Activated T-cell treated with anti-CD3 and anti-CD28 coated beads, Interleukin-2, amount 50 U/mL, for 72 hours (primary cell): ENCODE data around the gene DYNLT5. TPM values are rescaled to one million over a fixed set of nuclear protein-coding genes. Genes with fewer than 3 reads are reported as not detected.
A peak's percentile ranks its signal among the peaks of the same experiment; 100 is the strongest.
"Not testable (repeated sequence)": the region's sequence is repeated elsewhere in the genome, so short reads cannot be mapped to it uniquely, and the experiment has no call there.

Experiments used
- ATAC-seq, 2 donors: fragments of 150-1000 bp; cut with Tn5 transposase; replicated peaks in 1 of 2; 2 replicates each; pipeline ENCODE4 v1.10.0; 2021; ENCODE audit warnings: moderate library complexity in 2 of 2, mild to moderate bottlenecking in 1 of 2
- DNase-seq, 2 donors: peaks; one replicate each; pipeline ENCODE4 v3.0.0; 2021 to 2022; ENCODE audit warnings: mixed read lengths in 1 of 2
- H3K27ac Mint-ChIP-seq: one replicate; pipeline ENCODE4 v1.8.0; 2022; ENCODE audit warnings: mild to moderate bottlenecking, moderate library complexity, mixed read lengths
- H3K27me3 Mint-ChIP-seq: one replicate; pipeline ENCODE4 v1.8.0; 2022; ENCODE audit warnings: low read depth, mixed read lengths
- H3K36me3 Mint-ChIP-seq, 2 donors: one replicate each; pipeline ENCODE4 v1.8.0; 2022; ENCODE audit warnings: mixed read lengths in 2 of 2, mild to moderate bottlenecking in 1 of 2; ENCODE audit not compliant: insufficient read depth in 2 of 2
- H3K4me1 Mint-ChIP-seq: one replicate; pipeline ENCODE4 v1.8.0; 2022; ENCODE audit warnings: low read depth, mixed read lengths
- H3K4me3 Mint-ChIP-seq, 2 donors: one replicate each; pipeline ENCODE4 v1.8.0; 2022; ENCODE audit warnings: mild to moderate bottlenecking in 2 of 2, mixed read lengths in 2 of 2, moderate library complexity in 2 of 2
- H3K9me3 Mint-ChIP-seq, 2 donors: one replicate each; pipeline ENCODE4 v1.8.0; 2022; ENCODE audit warnings: mixed read lengths in 2 of 2
- total RNA-seq, 2 donors: library from RNA; stranded (reverse); gene quantifications; one replicate each; pipeline ENCODE4 v1.2.3, GENCODE V29; 2022

DYNLT5 gene
- not detected for total RNA-seq

GRCh38 chr1:66752000-66752592, at the start of gene DYNLT5:
Gene DYNLT5, plus strand, starts transcription at chr1:66752459. Its CDS starts 2,200 bp downstream, at chr1:66754659.
- DNase-seq (peak; percentile 17 to 26), ATAC-seq (peak; percentile 72 to 76)
- H3K4me1 Mint-ChIP-seq = peaks cover 21% of the 10 kb centered on the region
- H3K36me3 Mint-ChIP-seq = no peaks in the 10 kb centered on the region
- peak within 1 kb of the TSS; percentile 73 to 84 for H3K4me3 Mint-ChIP-seq
- H3K9me3 Mint-ChIP-seq = no peaks in the 10 kb centered on the region
- peaks cover 80% of the 10 kb centered on the region for H3K27me3 Mint-ChIP-seq
- H3K27ac Mint-ChIP-seq = no peak within 1 kb of the TSS

DNA sequence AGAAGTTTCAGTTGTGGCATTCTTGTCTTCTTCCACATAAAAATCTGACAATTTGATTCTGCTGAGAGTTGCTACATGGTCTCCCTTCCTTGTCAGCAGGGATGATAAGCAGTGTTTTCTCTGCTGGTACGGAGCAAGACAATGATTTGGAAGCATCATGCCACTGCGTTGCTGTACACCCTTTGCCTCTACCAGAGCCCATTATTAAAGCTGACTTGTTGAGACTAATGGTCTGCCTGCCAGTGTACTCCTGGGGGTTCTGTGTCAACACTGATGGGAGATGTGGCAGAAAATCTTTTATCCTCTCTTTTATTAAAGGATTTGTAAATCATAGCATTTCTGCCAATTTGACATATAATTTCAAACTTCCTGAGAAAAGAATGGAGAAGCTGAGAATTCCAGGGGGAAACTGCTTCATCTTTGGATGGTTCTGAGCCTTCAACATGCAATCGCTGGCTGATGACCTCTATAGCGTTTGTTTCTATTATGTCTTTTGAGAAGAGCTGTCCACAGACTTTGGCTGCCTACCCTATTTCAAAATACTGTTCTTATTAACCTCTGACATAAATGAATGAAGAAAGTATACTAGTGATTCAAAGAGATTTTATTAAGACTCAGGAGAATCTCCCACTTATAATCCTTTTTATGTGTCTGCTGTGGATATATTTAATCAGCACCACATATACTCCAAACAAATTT, 47.9 kb upstream of the DYNLT5 start:
- DNase-seq (no peak), ATAC-seq (no peak)
- Mint-ChIP-seq H3K36me3 (no peaks in the 10 kb centered on the region), H3K9me3 (no peaks in the 10 kb centered on the region), H3K4me1 (no peaks in the 10 kb centered on the region), H3K27ac (no peak overlapping the region), H3K4me3 (no peak overlapping the region), H3K27me3 (no peaks in the 10 kb centered on the region)

DNA sequence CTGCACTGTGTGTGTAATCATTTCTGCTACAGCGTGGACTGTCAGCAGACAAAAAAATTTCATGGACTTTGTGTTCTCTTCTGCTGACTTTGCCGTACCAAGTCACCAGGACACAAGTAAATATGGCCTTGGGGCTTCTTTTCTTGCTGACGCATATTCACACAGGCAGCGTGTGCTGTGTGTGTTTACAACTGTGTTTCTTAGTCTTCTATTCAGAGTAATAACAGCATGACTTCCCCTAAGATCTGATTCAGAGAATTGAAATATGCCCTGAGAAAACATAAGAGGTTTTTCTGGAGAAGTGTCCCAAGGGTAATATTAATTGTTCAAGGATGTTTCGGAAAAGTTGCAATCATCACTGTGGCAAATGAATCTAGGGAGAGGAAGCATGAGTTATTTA, 47.1 kb upstream of the DYNLT5 start:
- Mint-ChIP-seq H3K36me3 (no peaks in the 10 kb centered on the region), H3K27ac (no peak overlapping the region), H3K9me3 (no peaks in the 10 kb centered on the region), H3K4me3 (no peak overlapping the region), H3K4me1 (no peaks in the 10 kb centered on the region), H3K27me3 (no peaks in the 10 kb centered on the region)
- ATAC-seq = no peak
- DNase-seq = no peak

DNA sequence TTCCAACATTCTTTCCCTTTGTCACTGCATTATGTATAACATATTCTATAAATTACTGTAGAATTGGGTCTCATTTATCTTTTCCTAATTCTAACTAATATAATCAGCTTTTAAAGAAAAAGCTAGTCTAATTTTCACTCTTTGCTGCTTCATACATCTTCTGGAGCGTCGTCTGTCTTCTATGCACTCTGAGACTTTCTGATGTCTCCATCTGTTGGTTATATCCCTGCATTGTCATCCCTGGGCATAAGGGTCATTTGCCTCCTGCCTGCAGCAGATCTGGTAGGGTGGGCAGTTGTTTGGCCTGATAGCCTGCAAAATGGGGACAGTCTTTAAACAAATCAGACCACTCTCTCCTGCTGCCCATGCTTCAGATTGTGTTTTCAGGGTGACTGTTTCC, 40.8 kb upstream of the DYNLT5 start:
- no peak overlapping the region for H3K27ac Mint-ChIP-seq
- no peaks in the 10 kb centered on the region for H3K4me1 Mint-ChIP-seq
- H3K9me3 Mint-ChIP-seq = no peaks in the 10 kb centered on the region
- H3K27me3 Mint-ChIP-seq = peaks cover 16% of the 10 kb centered on the region
- no peak overlapping the region for H3K4me3 Mint-ChIP-seq
- ATAC-seq = no peak
- no peak for DNase-seq
- H3K36me3 Mint-ChIP-seq = no peaks in the 10 kb centered on the region

- H3K27me3 Mint-ChIP-seq = peaks cover 16% of the 10 kb centered on the region
- H3K9me3 Mint-ChIP-seq = no peaks in the 10 kb centered on the region
- DNase-seq (no peak), ATAC-seq (no peak)
- no peak overlapping the region for H3K4me3 Mint-ChIP-seq
- H3K4me1 Mint-ChIP-seq = no peaks in the 10 kb centered on the region
- H3K27ac Mint-ChIP-seq = no peak overlapping the region
- no peaks in the 10 kb centered on the region for H3K36me3 Mint-ChIP-seq
Observed at GRCh38 chr1:66712839-66713238, 39.4 kb upstream of the DYNLT5 start.

DNA sequence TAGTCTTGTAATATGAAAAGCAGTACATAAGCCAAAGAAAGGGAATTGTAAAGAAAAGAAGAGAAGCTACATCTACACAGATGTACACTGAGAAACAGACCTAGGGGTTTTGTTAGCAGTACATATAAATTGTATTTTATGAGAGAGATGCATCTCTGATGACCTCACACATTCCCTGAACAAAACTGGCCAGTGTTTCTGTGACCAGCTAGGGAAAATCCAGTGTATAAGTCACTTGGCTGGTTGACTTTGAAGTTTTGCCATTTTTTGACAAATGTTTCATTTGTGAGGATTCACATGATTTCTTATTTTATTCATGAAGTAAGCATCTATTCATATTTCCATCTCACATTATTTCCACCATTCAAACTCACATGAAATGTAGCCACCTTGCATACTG, 28.3 kb upstream of the DYNLT5 start:
- ATAC-seq = no peak
- peaks cover 22% of the 10 kb centered on the region for H3K27me3 Mint-ChIP-seq

DNA sequence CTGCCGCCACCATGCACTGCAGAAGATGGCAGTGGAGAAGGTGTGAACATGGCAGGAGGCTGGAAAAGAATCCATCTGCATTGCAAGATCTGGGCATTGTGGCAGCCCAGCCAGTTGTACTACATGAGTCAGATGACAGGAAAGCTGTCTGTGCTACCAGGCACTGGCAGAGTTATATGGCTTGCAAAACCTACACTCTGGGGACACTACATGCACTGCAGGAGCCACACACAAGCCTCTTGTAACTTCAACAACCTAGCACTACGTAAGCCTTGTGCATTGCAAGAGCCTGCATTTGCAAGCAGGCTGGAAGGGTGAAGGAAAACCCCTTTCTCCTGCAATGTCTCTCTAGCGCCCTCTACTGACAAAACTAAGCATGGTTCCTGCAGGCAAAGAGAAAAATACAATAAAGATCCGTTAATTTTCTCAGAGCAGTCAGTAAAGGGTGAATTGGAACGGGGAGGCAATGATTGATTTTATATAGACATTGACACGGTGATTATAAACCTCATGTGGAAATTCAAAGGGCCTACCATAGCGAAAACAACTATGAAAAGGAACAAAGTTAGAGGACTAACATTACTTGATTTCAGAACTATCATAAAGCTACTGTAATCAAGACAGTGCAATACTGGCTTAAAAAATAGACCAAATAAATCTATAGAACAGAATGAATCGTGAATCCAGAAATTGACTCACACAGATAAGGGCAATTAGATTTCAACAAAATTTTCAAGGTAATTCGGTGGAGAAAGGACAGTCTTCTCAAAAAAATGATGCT, 26.2 kb upstream of the DYNLT5 start:
- Mint-ChIP-seq H3K9me3 (peaks cover 0 to 2% of the 10 kb centered on the region in 2 donors), H3K27me3 (peaks cover 22% of the 10 kb centered on the region), H3K4me3 (no peak overlapping the region), H3K27ac (no peak overlapping the region), H3K36me3 (no peaks in the 10 kb centered on the region), H3K4me1 (peaks cover 34% of the 10 kb centered on the region)
- peak; percentile 66 to 72 for ATAC-seq
- peak; percentile 60 to 72 for DNase-seq

More for the DNA sequence above, 28.3 kb upstream of the DYNLT5 start:
- Mint-ChIP-seq H3K4me1 (peaks cover 18% of the 10 kb centered on the region), H3K4me3 (no peak overlapping the region), H3K36me3 (no peaks in the 10 kb centered on the region), H3K27ac (no peak overlapping the region), H3K9me3 (peaks cover 0 to 2% of the 10 kb centered on the region in 2 donors)
- DNase-seq = no peak

GRCh38 chr1:66728021-66728420, 24.2 kb upstream of the DYNLT5 start:
- H3K9me3 Mint-ChIP-seq = peaks cover 0 to 2% of the 10 kb centered on the region in 2 donors
- H3K27me3 Mint-ChIP-seq = peaks cover 22% of the 10 kb centered on the region
- DNase-seq (no peak), ATAC-seq (no peak)
- no peak overlapping the region for H3K4me3 Mint-ChIP-seq
- H3K36me3 Mint-ChIP-seq = no peaks in the 10 kb centered on the region
- peaks cover 45% of the 10 kb centered on the region for H3K4me1 Mint-ChIP-seq
- H3K27ac Mint-ChIP-seq = no peak overlapping the region

DNA sequence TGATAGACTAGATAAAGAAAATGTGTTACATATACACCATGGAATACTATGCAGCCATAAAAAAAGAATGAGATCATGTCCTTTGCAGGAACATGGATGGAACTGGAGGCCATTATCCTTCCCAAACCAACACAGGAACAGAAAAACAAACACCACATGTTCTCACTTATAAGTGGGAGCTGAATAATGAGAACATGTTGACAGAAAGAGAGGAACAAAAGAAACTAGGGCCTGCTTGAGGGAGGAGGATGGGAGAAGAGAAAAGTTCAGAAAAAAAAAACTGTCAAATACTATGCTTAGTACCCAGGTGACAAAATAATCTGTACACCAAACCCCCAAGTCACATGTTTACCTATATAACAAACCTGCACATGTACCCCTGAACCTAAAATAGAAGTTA, 23.5 kb upstream of the DYNLT5 start:
- peaks cover 22% of the 10 kb centered on the region for H3K27me3 Mint-ChIP-seq
- H3K4me1 Mint-ChIP-seq = peaks cover 47% of the 10 kb centered on the region
- DNase-seq, ATAC-seq, H3K36me3 Mint-ChIP-seq, H3K27ac Mint-ChIP-seq, H3K9me3 Mint-ChIP-seq: not testable (repeated sequence)
- H3K4me3 Mint-ChIP-seq = peak overlapping the region in 1 of 2 donors; percentile 51

- DNase-seq = peak; percentile 27 to 31
- peaks cover 22% of the 10 kb centered on the region for H3K27me3 Mint-ChIP-seq
- peak overlapping the region; percentile 37 to 51 for H3K4me3 Mint-ChIP-seq
- H3K4me1 Mint-ChIP-seq = peaks cover 47% of the 10 kb centered on the region
- H3K9me3 Mint-ChIP-seq = peaks cover 0 to 2% of the 10 kb centered on the region in 2 donors
- no peaks in the 10 kb centered on the region for H3K36me3 Mint-ChIP-seq
- no peak overlapping the region for H3K27ac Mint-ChIP-seq
- peak; percentile 53 to 59 for ATAC-seq
Observed at GRCh38 chr1:66729119-66729518, 23.1 kb upstream of the DYNLT5 start.

DNA sequence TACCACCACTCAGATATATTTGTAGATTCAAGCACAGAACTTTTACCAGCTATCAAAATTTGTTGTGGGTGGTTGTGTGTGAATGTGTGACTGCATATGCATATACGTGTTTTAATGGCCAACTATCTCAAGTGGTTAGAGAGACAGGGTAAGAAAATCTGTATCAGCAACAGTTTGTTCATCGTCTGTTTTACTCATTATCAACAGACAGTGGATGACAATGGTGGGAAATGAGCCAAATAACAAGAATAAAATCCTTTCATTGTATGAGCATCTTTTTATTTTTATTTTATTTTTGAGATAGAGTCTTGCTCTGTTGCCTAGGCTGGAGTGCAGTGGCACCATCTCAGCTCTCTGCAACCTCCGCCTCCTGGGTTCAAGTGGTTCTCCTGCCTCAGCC, 22.7 kb upstream of the DYNLT5 start:
- H3K4me3 Mint-ChIP-seq = peak overlapping the region in 1 of 2 donors; percentile 51
- peaks cover 22% of the 10 kb centered on the region for H3K27me3 Mint-ChIP-seq
- DNase-seq (no peak), ATAC-seq (peak in 1 of 2 donors; percentile 10)
- H3K9me3 Mint-ChIP-seq = peaks cover 0 to 2% of the 10 kb centered on the region in 2 donors
- peaks cover 47% of the 10 kb centered on the region for H3K4me1 Mint-ChIP-seq
- H3K27ac Mint-ChIP-seq = no peak overlapping the region
- no peaks in the 10 kb centered on the region for H3K36me3 Mint-ChIP-seq

DNA sequence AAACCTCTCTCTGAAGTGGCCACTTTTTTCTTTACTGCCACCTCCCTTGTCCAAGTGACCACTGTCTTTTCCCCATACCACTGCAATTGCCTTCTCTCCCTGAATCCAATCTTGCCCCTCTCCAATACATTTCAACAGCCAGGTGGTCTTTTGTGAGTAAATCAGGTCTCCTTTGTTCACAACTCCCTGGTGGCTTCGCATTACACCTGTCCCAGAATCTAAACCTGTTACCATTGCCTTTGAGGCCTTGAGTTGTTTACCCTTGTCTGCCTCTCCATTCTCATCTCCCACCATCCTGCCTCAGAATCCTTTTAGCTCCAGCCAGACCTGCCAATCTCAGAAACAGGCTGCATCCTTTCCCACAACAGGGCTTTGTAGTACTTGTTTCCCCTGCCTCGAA, 21.8 kb upstream of the DYNLT5 start:
- H3K4me1 Mint-ChIP-seq = peaks cover 47% of the 10 kb centered on the region
- no peak overlapping the region for H3K27ac Mint-ChIP-seq
- H3K9me3 Mint-ChIP-seq = peaks cover 0 to 2% of the 10 kb centered on the region in 2 donors
- ATAC-seq = no peak
- H3K4me3 Mint-ChIP-seq = no peak overlapping the region
- peaks cover 22% of the 10 kb centered on the region for H3K27me3 Mint-ChIP-seq
- no peaks in the 10 kb centered on the region for H3K36me3 Mint-ChIP-seq
- no peak for DNase-seq

DNA sequence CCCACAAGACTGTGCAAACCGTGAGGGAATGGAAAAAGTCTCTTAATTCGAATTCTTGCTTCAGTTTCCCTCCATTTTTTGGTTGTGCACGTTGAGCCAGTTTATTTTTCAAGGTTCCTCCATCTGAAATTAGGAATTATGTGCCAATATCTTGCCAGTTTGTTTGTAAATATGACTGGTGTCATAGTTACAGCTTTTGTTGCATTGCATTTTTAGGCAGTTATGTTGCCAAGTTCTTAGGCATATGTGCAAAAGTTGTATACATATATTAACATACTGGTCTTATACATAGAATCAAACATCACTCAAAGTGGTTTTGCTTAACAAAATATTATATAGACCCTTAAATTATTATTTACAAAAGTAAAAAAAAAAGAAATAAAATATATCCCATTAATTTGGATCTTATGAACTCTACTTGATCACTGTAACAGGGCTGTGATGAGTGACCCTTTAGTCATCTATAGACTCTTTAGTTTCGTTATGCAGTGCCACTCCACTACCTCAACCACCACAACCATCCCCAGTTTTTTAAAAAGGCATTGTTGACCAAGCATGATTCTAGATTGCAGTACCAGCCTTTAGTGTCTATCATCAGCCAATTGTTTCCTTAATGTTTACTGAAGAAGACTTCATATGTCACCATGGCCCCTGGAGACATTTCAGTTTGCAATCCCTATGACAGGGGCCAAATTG, 20.9 kb upstream of the DYNLT5 start:
- Mint-ChIP-seq H3K36me3 (no peaks in the 10 kb centered on the region), H3K4me3 (no peak overlapping the region)

More for the DNA sequence above, 20.9 kb upstream of the DYNLT5 start:
- ATAC-seq (peak in 1 of 2 donors; percentile 8), DNase-seq (no peak)
- peaks cover 0 to 2% of the 10 kb centered on the region in 2 donors for H3K9me3 Mint-ChIP-seq
- peaks cover 19% of the 10 kb centered on the region for H3K27me3 Mint-ChIP-seq
- peaks cover 41% of the 10 kb centered on the region for H3K4me1 Mint-ChIP-seq
- no peak overlapping the region for H3K27ac Mint-ChIP-seq
